Measurements from ENCODE around the gene BMPR1B.

The BMPR1B gene

GRCh38 chr4:95093936-95094929 lies 336.5 kb downstream of the BMPR1B start:
- TF ChIP-seq CTCF (IDR thresholded peaks at IDR 0.05; ENCODE audit: insufficient read depth, low read depth, low read length, missing control alignments), result no peak
- H3K4me3 ChIP-seq (ENCODE audit: low read depth, low read length), result no peak overlapping the region
- no peak for DNase-seq (ENCODE audit: low read depth)

- DNase-seq (ENCODE audit: low read depth), result no peak
- TF ChIP-seq CTCF (IDR thresholded peaks at IDR 0.05; ENCODE audit: insufficient read depth, low read depth, low read length, missing control alignments), result no peak
- no peak overlapping the region for H3K4me3 ChIP-seq (ENCODE audit: low read depth, low read length)
Measured at GRCh38 chr4:95095348-95095974, 337.7 kb downstream of the BMPR1B start.

GRCh38 chr4:95102162-95102790 lies 344.5 kb downstream of the BMPR1B start:
- no peak for DNase-seq (ENCODE audit: low read depth)
- no peak overlapping the region for H3K4me3 ChIP-seq (ENCODE audit: low read depth, low read length)

GRCh38 chr4:95105112-95105511 lies 347.4 kb downstream of the BMPR1B start:
- DNase-seq (ENCODE audit: low read depth), result no peak
- TF ChIP-seq CTCF (IDR thresholded peaks at IDR 0.05; ENCODE audit: insufficient read depth, low read depth, low read length, missing control alignments), result no peak
- no peak overlapping the region for H3K4me3 ChIP-seq (ENCODE audit: low read depth, low read length)

More at GRCh38 chr4:95102162-95102790, 344.5 kb downstream of the BMPR1B start:
- TF ChIP-seq CTCF (IDR thresholded peaks at IDR 0.05; ENCODE audit: insufficient read depth, low read depth, low read length, missing control alignments), result no peak

- no peak for TF ChIP-seq CTCF (IDR thresholded peaks at IDR 0.05; ENCODE audit: insufficient read depth, low read depth, low read length, missing control alignments)
- no peak overlapping the region for H3K4me3 ChIP-seq (ENCODE audit: low read depth, low read length)
- no peak for DNase-seq (ENCODE audit: low read depth)
Measured at GRCh38 chr4:95105983-95106382, 348.2 kb downstream of the BMPR1B start.

- H3K4me3 ChIP-seq (ENCODE audit: low read depth, low read length), result no peak overlapping the region
- TF ChIP-seq CTCF (IDR thresholded peaks at IDR 0.05; ENCODE audit: insufficient read depth, low read depth, low read length, missing control alignments), result no peak
- no peak for DNase-seq (ENCODE audit: low read depth)
Measured at GRCh38 chr4:95106408-95106928, 348.7 kb downstream of the BMPR1B start.

All from GM12865 (cell line).